MCF 10A (cell line): ENCODE results near the gene PI4KA. TPM values are rescaled to one million over a fixed set of nuclear protein-coding genes. Genes with fewer than 3 reads are reported as not detected.
"Not testable (repeated sequence)": the region's sequence is repeated elsewhere in the genome, so short reads cannot be mapped to it uniquely, and the experiment has no call there.

Source experiments
- BruUV-seq: library from RNA; stranded (reverse); fragments of 400-500 nt; replicated peaks from 2 replicates; lab custom pipeline; 2021; lab: Mats Ljungman, UMichigan
- CTCF ChIA-PET: fragments of 300-600 bp; sonication (Branson Sonifier 250); formaldehyde crosslinking; extraction: SDS; loops from one replicate; lab custom pipeline; 2021; ENCODE audit warnings: antibody characterized with exemption, inconsistent platforms; lab: Yijun Ruan, JAX
- POLR2A ChIA-PET: fragments of 300-600, 350-650 bp; sonication (Branson Sonifier 250); formaldehyde crosslinking; extraction: SDS; loops from one replicate; lab custom pipeline; 2020; ENCODE audit warnings: antibody characterized with exemption, inconsistent platforms; lab: Yijun Ruan, JAX
- DNase-seq: peaks from one replicate; pipeline ENCODE4 v3.0.0-alpha.2; 2018; ENCODE audit not compliant: unreplicated experiment
- H3K27ac Mint-ChIP-seq: one replicate; pipeline ENCODE4 v1.8.0; 2022; ENCODE audit warnings: mild to moderate bottlenecking, low read depth, mixed read lengths; ENCODE audit not compliant: unreplicated experiment
- H3K27me3 Mint-ChIP-seq: one replicate; pipeline ENCODE4 v1.8.0; 2022; ENCODE audit warnings: mixed read lengths; ENCODE audit not compliant: insufficient read depth, unreplicated experiment
- H3K36me3 Mint-ChIP-seq: one replicate; pipeline ENCODE4 v1.8.0; 2022; ENCODE audit warnings: mild to moderate bottlenecking, moderate library complexity, mixed read lengths; ENCODE audit not compliant: insufficient read depth, unreplicated experiment
- H3K4me1 Mint-ChIP-seq: one replicate; pipeline ENCODE4 v1.8.0; 2022; ENCODE audit warnings: mixed read lengths; ENCODE audit not compliant: insufficient read depth, unreplicated experiment
- H3K4me3 Mint-ChIP-seq: one replicate; pipeline ENCODE4 v1.8.0; 2022; ENCODE audit warnings: mild to moderate bottlenecking, moderate library complexity, mixed read lengths; ENCODE audit not compliant: unreplicated experiment
- H3K9me3 Mint-ChIP-seq: one replicate; pipeline ENCODE4 v1.8.0; 2022; ENCODE audit warnings: mixed read lengths; ENCODE audit not compliant: unreplicated experiment
- intact Hi-C: fragments of 100-400 bp; cut with micrococcal nuclease; formaldehyde crosslinking; loops from 2 replicates; pipeline ENCODE4 v1.14.1; 2022
- total RNA-seq: library from RNA; stranded (reverse); gene quantifications from 2 replicates; pipeline ENCODE4 v1.2.3, GENCODE V29; 2022
- TF ChIP-seq, protein P1 (sequence below): fragments of 200-600 bp; IDR thresholded peaks from one replicate; pipeline ENCODE4 v1.8.0; 2022; ENCODE audit warnings: antibody characterized with exemption, mild to moderate bottlenecking; ENCODE audit not compliant: unreplicated experiment

The PI4KA gene
- total RNA-seq, 1 experiment from 2014 or later: 39.0 TPM

DNA sequence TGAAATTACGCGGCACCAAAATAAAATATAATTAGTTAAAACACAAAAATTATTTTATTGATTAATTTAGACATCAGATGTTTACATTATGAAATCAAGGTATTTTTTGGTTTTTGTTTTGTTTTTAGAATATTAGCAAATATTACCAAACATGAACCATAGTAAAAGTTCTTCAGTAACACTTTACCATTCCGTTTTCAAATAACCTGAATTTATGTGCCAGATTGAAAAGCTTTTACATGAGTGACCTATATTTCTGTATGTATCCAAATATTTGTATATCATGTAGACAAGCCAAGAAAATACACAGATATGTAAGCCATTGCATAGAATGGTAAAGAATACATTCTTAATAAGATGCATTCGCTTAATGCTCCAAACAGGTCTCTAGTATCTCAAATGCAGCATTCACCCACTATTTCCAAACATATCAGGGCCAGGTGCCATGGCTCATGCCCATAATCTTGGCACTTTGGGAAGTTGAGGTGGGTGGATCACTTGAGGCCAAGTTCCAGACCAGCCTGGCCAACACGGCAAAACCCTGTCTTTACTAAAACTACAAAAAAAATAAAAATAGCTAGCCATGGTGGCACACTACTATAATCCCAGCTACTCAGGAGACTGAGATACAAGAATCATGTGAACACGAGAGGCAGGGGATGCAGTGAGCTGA is 187.1 kb downstream of the PI4KA start:
- ChIA-PET CTCF (no interaction called here), POLR2A (no interaction called here)
- intact Hi-C loops: no loop called here
- TF ChIP-seq, protein P1, sequence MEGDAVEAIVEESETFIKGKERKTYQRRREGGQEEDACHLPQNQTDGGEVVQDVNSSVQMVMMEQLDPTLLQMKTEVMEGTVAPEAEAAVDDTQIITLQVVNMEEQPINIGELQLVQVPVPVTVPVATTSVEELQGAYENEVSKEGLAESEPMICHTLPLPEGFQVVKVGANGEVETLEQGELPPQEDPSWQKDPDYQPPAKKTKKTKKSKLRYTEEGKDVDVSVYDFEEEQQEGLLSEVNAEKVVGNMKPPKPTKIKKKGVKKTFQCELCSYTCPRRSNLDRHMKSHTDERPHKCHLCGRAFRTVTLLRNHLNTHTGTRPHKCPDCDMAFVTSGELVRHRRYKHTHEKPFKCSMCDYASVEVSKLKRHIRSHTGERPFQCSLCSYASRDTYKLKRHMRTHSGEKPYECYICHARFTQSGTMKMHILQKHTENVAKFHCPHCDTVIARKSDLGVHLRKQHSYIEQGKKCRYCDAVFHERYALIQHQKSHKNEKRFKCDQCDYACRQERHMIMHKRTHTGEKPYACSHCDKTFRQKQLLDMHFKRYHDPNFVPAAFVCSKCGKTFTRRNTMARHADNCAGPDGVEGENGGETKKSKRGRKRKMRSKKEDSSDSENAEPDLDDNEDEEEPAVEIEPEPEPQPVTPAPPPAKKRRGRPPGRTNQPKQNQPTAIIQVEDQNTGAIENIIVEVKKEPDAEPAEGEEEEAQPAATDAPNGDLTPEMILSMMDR: no peak
- no TSS peak for BruUV-seq
- Mint-ChIP-seq H3K4me1 (no peaks in the 10 kb centered on the region), H3K4me3 (no peak overlapping the region), H3K27ac (no peak overlapping the region), H3K36me3 (no peaks in the 10 kb centered on the region), H3K27me3 (peaks cover 36% of the 10 kb centered on the region), H3K9me3 (no peaks in the 10 kb centered on the region)
- no peak for DNase-seq

DNA sequence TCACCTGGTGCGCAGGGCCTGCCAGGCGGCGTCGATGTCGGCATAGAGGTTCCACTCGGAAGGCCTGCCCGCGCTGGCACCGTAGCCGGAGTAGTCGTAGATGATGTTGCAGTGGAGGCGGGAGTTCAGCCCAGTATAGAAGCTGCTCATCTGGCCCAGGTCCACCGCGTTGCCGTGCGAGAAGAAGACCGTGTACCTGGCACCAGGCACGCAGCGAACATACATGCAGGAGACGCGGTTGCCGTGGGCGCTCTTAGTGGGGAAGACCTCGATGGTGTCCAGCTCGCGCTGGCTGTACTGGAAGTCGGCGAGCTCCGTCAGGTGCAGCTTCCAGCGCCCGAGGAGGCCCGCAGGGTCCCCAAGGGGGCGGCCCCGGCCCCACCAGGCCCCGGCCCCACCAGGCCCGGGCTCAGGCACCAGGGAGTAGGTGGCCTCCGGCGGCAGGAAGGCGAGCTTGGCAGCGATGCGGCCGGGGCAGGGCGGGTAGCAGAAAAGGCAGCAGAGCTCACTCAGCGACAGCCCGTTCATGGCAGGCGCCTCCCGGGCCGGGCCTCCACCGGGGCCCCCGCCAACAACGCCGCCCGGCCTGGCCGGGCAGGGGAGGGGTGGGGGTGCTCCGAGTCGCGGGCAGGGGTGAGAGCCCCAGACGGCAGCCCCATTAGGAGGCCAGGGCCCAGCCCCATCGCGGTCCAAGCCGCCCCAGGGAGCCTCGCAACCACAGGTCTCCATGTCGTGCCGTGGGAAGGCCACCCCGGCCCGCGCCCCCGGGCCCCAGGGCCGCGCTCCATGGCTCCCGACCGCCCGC is 188.0 kb downstream of the PI4KA start:
- H3K9me3 Mint-ChIP-seq, DNase-seq, H3K4me1 Mint-ChIP-seq, H3K27ac Mint-ChIP-seq, BruUV-seq, H3K36me3 Mint-ChIP-seq, intact Hi-C loops, H3K4me3 Mint-ChIP-seq, POLR2A ChIA-PET: not testable (repeated sequence)
- CTCF ChIA-PET: interaction anchor here (0.6 kb wide), 1 partner anchor 215 kb away, joined by 3 read pairs; no protein-coding TSS in a partner anchor
- peaks cover 27% of the 10 kb centered on the region for H3K27me3 Mint-ChIP-seq

DNA sequence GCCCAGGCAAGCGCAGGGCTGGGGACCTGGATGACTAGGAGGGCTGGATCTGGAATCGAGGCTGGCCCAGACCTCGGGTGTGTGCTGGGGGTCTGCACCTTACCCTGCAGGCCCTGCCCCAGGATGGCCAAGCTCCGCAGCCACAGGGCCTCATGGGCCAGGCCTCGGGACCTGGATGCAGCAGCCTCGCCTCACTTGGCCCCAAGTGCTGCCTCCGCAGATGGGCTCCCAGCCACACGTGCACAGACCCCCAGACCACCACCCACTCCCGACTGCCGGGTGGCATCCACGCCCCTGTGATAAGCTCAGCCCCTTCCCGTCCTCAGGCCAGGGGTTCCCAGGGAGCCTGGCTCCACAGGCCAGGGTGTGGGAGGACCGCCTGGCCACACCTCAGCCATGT is 188.7 kb downstream of the PI4KA start:
- H3K4me1 Mint-ChIP-seq, H3K27ac Mint-ChIP-seq, H3K36me3 Mint-ChIP-seq, DNase-seq, H3K4me3 Mint-ChIP-seq, H3K9me3 Mint-ChIP-seq, POLR2A ChIA-PET, intact Hi-C loops, BruUV-seq: not testable (repeated sequence)
- CTCF ChIA-PET: interaction anchor here (0.6 kb wide), 1 partner anchor 215 kb away, joined by 3 read pairs; no protein-coding TSS in a partner anchor
- peaks cover 20% of the 10 kb centered on the region for H3K27me3 Mint-ChIP-seq

DNA sequence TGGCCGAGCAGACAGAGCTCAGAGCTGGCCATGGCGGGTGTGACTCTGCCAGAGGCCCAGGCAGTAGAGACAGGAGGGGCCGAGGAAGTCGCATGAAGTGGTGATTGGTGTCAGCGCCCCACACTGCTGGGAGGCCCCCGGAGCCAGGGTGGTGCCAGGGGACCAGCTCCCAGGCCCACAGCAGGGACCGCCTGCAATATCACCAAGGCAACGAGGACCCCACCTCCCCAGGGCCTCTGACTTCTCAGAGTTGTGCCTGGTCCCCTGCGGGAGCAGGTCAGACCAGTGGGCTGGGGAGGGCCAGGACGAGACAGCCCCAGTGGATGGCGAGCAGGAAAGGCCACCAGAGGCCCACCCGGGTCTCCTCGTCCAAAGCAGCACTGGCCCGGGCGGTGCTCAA is 189.1 kb downstream of the PI4KA start:
- H3K27me3 Mint-ChIP-seq: peaks cover 15% of the 10 kb centered on the region
- H3K4me1 Mint-ChIP-seq, H3K36me3 Mint-ChIP-seq, H3K9me3 Mint-ChIP-seq, intact Hi-C loops, H3K4me3 Mint-ChIP-seq, DNase-seq, POLR2A ChIA-PET, H3K27ac Mint-ChIP-seq, BruUV-seq, CTCF ChIA-PET: not testable (repeated sequence)

DNA sequence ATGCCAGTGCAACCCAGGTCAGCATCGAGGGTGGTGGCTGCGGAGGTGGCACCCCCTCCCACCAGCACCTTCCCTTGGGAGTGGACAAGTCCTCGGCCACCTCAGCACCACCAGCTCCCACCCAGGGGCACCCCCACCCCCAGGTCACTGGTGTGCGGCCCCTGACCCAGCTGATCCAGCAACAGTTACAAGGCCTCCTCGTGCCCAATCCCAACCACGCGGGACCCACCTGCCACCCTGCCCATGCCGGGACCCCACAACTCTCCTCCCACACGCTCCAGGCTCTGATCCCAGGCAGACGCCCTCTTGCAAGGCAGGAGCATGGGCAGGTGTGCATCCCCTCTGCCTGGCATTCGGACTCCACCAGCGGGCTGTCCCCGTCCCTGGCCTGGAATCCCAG is 189.8 kb downstream of the PI4KA start:
- DNase-seq, H3K9me3 Mint-ChIP-seq, intact Hi-C loops, H3K4me3 Mint-ChIP-seq, CTCF ChIA-PET, H3K36me3 Mint-ChIP-seq, POLR2A ChIA-PET, H3K4me1 Mint-ChIP-seq, BruUV-seq, H3K27ac Mint-ChIP-seq: not testable (repeated sequence)
- peaks cover 11% of the 10 kb centered on the region for H3K27me3 Mint-ChIP-seq

DNA sequence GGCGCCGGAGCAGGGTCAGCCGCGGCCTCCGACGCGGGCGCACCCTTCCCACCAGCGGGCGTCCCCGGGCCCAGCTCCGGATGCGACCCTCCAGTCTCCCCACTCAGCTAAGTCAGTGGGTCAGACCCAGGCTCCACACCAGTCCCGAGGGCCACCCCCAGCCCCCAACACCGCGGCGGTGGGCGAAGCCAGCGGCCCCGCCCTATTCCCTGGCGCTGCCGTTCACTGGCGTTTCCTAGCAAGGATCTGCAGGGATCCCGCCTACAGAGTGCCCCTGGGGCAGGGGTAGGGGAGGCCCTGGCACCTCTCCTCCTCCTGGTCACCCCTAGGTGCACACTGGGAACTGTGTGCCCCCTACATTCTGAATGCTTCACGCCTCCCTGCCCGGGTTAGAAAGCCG is 190.4 kb downstream of the PI4KA start:
- intact Hi-C loops, DNase-seq, H3K9me3 Mint-ChIP-seq, BruUV-seq, H3K36me3 Mint-ChIP-seq, H3K4me3 Mint-ChIP-seq, POLR2A ChIA-PET, H3K4me1 Mint-ChIP-seq, H3K27ac Mint-ChIP-seq, CTCF ChIA-PET: not testable (repeated sequence)
- peaks cover 11% of the 10 kb centered on the region for H3K27me3 Mint-ChIP-seq

DNA sequence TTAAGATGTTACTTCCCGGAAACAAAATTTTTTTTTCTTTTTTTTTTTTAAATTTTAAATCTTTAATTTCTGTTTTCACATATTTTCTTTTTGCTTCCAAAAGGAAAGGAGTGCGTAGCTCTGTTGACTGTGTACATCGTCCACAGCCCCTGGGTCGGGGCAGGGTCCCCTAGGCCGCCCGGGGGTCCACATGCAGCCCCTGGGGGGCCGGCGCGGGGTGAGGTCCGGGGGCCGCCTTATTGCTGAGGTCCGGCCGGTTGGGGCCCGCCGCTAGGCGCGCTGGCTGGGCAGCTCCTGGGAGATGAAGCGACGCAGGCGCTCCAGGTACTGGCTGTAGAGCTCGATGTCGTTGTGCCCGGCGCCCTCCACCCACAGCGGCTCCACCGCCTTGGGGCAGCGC is 191.1 kb downstream of the PI4KA start:
- H3K4me1 Mint-ChIP-seq, intact Hi-C loops, CTCF ChIA-PET, POLR2A ChIA-PET, DNase-seq, H3K4me3 Mint-ChIP-seq, H3K36me3 Mint-ChIP-seq, H3K27ac Mint-ChIP-seq, H3K9me3 Mint-ChIP-seq, BruUV-seq: not testable (repeated sequence)
- H3K27me3 Mint-ChIP-seq: peaks cover 14% of the 10 kb centered on the region
